ENCODE measurements around the gene PDE6B.

Gene PDE6B

DNA sequence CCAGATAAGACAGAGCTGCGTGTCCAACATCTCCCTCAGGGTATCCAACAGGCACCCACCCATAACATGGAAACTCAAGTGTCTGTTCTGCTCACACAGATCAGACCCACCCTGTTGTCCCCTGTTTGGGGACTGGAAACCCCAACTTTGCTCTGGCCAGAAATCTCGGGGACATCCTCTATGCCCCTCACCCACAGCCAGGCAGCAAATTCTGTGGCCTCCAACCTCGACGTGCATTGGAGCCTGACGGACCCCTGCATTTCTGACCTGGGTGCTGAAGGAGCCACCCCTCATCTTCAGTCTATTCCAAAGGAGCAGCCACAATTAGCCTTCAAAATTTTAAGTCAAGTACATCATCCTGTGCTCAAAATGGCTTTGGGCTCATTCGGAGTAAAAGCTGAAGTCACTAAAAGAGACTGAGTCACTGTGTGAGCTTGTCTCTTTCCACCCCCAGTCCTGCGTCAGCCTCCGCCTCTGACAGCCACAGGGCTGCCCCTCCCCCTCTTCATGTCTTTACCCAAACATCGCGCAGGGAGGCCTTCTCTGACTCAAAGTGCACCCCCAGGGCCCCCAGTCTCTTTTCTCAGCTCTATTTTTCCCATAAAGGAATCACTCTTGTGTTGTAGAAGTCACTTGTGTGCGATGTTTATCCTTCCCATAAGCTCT is 24.4 kb upstream of the PDE6B start:
- DNase-seq (ENCODE audit: low spot score): no peak

DNA sequence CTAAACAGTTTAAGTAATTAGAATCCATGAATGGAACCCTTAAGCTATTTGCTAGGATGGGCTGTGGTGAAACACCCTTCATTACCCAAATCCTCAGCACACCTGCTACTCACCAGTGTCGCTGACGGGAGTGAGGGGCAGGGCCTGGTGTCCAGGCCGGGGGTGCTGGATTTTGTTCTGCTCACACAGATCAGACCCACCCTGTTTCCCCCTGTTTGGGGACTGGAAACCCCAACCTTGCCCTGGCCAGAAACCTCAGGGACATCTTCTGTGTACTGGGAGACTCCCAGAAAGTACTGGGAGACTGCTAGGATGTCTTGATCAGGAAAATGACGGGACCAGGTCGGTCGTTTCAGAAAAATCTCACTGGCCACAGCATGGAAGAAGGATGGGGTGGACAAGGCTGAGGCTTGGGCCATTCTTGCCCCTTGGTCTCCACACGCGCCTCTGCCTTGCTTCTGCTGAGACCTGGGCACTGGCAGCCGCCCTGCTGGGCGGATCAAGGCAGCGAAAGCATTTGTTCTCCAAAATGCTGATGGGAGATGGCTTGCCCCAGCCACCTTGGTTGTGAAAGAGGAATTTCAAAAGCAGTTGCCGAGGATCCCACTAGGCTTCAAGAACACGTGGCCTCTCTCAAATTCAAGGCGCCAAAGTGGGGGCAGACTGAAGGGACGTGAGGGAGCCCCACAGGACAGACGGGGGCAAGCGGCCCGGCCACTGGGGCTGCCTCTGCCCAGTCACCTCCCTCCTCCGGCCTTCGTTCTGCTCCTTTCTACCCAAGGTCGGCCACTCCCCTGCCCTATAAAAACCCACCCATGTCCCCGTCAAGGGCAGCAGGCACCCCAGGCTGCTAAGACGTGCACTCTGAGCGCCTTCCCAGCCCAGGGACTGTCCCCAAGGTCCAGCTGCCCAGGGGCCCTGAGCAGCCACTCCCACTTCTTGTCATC is 23.5 kb upstream of the PDE6B start:
- DNase-seq (ENCODE audit: low spot score): no peak

DNA sequence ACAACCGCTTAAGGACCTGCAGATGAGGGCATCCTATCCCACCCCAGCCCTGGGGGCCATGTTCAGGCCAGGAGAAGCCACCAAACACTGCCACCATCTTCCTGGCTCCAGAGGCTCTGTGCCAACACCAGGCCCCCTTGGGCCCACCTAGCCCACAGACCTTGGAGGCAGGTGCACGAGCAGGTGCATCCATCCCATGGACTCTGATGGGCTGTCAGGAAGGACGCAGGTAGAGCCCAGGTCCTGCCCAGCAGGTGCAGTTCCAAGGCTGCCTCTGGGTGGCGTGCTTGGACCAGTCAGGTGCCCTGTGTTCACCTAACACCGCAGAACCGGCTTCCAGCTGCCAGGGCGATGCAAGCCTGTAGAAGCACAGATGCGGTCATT is 22.8 kb upstream of the PDE6B start:
- peak; percentile 15 for DNase-seq (ENCODE audit: low spot score)

DNA sequence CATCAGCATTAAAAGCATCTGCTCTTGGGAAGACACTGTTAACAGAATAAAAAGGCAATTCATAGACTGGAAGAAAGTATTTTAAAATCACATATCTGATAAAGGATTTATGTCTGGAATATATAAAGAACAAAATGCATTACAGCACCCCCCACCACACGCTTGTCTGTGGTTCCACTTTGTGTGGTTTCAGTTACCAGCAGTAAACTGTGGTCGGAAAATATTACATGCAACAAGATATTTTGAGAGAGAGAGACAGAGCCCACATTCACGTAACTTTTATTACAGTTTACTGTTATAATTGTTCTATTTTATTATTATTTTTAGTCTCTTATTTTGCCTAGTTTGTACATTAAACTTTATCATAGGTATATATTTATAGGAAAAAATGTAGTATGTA is 21.2 kb upstream of the PDE6B start:
- DNase-seq (ENCODE audit: low spot score): no peak

DNA sequence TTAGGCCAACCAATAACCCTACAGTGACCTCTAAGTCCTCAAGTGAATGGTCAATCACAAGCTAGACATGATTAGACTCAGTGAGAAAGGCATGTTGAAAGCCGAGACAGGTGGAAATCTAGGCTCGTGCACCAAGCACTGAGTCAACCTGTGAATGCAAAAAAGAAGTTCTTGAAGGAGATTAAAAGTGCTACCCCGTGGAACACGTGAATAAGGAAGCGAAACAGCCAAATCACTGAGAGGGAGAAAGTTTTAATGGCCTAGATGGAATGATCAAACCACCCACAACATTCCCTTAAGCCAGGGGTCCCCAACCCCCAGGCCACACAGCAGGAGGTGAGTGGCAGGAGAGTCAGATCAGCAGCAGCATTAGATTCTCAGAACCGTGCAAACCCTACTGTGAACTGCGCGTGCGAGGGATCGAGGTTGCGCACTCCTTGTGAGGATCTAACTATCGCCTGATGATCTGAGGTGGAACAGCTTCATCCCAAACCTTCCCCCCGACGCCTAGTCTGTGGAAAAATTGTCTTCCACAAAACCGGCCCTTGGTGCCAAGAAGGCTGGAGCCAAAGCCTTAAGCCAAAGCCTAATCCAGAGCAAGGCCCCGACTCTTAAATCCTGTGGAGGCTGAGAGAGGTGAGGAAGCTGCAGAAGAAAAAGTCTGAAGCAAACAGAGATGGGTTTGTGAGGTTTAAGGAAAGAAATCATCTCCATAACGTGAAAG is 19.5 kb upstream of the PDE6B start:
- DNase-seq (ENCODE audit: low spot score): no peak

DNA sequence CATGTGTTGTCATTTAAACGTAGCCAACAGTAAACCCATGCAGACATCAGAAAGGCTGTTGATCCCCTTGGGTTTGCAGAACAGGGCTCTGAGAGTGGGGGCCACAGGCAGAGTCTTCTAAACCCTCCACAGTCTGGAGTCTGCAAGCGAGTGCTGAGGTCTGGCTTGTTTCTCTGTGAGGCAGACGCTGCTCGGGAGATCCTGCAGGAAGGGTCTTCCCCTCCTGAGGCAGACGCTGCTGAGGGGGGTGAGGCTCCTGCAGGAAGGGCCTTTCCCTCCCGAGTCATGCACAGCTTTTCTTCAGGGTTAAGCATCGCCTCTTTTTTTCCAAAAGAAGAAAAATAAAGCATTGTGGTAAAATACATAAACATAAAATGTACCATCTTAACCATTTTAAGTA is 17.1 kb upstream of the PDE6B start:
- DNase-seq (ENCODE audit: low spot score): no peak

DNA sequence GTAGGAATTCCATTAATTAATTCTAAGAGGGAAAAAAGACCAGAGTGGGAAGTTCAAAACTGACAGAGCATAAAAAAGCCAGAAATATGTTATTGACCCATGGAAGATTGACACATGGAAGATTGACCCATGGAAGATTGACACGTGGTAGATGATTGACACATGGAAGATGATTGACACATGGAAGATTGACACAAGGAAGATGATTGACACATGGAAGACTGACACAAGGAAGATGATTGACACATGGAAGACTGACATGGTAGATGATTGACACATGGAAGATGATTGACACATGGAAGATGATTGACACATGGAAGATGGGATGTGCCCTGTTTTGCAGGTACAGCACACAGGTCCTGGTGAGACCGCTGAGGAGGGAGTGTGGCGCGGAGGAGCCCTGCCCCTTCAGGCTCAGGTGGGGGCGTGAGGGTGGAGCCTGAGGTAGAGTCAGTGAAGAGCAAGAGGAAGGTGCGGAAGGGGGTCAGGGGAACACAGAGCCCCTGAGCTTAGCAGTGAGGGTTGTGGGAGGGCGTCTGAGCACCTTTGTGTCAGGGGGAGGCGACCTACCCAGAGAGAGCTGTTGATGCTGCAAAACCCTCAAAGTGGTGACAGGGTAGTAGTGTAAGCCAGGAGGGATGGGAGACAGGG is 15.8 kb upstream of the PDE6B start:
- no peak for DNase-seq (ENCODE audit: low spot score)

DNA sequence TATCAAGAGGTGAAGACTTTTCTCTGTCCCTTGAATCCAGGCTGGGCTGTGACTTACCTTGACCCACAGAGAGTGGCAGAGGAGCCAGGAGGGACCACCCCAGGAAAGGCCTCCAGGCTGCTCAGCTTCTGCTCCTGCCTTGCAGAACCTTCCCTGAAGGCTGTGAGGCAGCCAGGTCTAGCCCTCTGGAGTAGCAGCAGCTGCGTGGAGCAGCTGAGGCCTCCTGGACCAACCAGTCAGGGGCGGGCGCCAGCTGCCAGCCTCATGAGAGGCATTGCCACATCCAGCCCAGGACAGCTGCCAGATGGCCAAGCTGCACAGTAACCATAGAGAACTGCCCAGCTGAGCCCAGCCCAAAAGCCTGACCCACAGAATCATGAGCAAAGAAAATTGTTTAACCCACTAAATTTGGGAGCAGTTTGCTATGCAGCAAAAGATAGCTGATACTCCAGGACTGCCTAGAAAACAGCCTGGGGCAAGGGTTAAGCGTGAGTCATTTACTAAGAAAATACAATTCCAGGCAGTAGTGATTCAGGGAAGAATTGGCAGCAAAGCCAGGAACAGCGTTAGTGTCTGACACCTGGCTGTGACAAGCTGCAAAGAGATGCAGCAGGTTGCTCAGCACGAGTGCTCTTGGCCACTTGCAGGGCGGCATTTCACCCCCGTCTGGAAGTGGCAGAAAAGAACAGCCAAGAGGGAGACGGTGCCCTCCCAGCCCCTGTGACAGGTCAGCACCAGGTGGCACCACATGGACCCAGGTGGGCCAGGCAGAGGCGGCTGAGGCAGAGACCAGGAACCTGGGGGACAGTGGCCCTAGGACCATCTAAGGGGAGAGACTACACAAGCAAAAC is 14.7 kb upstream of the PDE6B start:
- no peak for DNase-seq (ENCODE audit: low spot score)

DNA sequence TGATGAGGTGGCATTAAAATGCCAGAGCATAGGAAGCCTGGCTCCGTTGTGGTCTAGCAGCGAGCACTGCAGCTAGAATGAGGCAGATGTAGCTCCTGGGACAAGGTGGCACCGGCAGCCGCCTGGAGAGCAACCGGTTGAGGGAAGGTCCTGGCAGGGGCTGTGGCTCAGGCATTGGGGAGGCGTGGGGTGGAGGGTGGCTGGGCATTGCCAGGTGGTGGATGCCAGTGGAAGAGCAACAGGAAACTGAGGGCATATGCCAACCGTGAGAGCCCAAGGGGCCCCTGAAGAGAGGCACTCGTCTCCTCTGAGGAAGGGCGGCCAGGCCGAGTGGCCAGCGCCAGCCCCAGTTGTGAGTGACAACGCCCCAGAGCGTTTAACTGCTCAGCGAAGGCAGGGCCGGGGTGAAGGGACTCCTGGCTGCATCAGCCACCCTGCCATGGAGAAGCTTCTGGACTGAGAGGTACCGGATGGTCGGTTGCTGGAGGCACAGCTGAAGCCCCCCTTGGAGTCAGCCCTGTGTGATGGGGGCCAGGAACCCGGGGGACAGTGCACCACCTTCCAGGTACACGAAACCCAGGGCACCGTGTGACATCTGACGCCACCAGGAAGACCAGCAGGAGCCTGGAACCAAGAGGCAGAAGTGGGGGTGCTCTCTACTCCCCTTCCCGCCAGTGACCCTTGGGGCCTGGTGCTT is 13.2 kb upstream of the PDE6B start:
- no peak for DNase-seq (ENCODE audit: low spot score)

DNA sequence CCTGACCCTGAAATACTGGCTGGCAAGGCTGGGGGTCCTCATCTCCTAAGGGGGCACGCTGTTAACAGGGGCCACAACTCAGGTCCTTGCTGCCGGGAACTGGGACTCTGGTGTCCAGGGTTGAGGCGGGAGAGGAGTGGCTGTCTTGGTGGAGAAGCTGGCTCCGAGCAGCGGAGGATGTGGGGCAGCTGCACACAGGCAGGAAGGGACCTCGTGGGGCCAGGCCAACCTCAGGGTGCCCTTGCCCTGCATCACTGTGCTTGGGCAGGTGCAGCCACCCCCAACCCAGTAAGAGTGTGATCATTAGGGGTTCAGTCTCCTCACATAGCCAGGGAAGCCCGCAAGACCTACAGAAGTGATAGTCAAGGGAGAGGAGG is 12.6 kb upstream of the PDE6B start:
- no peak for DNase-seq (ENCODE audit: low spot score)

DNA sequence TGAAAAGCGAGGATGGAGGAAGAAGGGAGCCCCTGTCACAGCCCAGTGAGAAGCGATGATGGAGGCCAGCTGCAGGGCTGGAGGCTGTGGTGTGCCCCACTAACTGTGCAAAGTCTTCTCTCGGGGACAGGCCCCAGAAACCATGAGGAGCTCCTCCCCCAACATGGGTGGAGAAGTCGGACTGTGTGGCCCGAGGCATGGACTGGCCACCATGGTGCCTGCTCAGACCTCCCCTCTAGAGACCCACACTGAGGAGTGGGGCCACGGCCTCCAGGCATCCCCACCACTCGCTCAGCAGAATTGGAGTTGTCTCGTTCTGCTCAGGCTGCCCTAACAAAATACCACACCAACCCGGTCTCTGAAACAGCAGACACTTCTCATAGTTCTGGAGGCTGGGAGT is 12.2 kb upstream of the PDE6B start:
- no peak for DNase-seq (ENCODE audit: low spot score)

DNA sequence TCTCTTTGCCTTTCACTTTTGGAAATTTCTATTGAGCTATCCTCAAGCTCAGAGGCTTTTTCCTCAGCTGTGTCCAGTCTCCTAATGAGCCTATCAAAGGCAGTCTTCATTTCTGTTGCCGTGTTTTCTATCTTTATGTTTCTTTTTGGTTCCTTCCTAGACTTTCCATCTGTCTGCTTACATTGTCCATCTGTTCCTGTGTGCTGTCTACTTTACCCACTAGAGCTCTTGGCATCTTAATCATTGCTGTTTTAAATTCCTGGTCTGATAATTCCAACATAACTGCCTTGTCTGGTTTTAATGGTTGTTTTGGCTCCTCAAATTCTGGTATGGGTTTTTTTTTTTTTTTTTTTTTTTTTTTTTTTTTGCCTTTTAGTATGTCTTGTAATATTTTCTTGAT is 9.3 kb upstream of the PDE6B start:
- DNase-seq (ENCODE audit: low spot score): no peak

DNA sequence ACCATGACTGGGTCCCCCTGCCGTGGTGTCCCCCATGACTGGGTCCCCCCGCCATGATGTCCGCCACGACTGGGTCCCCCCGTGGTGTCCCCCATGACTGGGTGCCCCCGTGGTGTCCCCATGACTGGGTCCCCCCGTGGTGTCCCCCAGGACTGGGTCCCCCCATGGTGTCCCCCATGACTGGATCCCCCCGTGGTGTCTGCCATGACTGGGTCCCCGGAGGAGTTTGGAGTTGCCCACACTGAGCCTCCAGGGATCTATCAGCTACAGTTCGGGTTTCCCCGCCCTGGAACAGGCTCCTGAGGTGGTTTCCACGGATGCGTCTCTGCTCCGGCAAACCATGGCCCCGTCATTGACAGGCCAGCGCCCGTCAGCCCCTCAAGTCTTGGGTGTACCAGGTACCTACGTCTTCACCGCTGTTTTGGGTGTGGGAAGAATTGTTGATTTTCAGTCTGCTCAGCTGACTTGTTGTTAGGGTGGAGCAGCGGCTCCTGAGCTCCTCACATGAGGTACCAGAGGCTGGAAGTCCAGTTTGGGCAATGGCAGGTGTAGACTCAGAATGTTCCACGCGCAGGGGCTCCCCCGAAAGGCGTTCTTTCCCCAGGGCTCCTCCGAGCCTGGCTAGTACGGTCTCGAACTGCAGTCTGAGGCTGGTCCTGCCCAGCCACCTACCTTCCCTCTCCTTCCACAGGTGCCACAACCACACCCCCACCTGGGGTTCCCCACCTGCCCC is 8.3 kb upstream of the PDE6B start:
- DNase-seq (ENCODE audit: low spot score): no peak

DNA sequence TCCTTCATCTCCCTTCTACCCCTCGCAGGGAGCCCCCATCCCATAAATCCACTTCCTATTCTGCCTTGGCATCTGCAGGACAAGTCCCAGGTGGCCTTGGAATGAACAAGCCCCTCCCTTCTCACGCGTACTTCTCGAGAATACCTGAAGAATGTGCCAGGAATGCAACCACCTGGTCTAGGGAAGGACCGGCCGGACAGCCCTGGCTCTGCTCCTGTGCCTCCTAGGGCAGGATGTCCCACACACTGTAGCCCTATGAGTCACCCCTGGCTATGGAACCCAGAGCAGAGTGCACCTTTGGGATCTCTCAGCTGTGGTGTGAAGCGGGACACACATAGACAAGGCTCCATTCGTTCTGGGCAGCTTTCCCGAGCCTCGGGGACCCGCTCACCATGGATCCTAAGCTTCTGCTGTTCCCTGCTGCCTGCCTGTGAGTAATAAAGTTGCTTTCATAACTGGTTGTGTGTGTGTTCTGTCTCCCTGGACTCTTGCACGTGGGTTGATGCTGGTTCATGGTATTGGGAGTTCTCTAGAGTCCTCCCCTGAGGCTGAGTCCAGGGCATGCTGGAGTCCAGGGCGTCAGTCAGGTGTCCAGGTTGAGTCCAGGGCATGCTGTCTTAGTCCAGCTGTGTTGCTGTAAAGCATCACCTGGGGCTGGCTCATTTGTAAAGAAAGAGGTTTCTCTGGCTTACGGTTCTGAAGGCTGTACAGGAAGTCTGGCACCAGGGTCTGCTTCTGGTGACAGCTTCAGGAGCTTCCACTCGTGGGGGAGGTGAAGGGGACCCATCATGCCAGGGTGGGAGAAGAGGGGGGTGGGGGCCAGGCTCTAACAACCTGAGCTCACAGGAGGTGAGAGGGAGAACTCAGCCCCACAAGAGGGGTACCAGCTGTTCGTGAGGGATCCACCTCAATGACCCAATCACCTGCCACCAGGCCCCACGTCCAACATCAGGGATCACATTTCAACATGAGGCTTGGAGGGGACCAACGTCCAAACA is 7.4 kb upstream of the PDE6B start:
- DNase-seq (ENCODE audit: low spot score): no peak

DNA sequence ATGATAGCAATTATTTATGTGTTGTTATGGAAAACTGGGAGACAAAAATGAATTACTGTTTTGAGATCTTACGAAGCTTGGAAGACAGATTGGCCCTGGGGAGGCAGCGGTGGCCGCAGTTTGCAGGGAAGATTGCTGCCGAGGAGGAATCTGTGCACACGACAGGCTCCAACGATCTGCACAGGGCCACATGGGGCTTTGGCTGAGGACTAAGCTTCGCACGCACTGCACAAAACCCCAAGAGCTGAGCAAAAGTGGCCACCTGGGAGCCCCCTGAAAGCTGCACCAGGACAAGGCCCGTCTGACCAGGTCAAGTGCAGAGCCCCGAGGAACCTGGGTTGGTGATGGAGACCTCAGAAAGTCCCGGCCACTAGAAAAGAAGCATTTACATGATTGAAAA is 5.2 kb upstream of the PDE6B start:
- no peak for DNase-seq (ENCODE audit: low spot score)

DNA sequence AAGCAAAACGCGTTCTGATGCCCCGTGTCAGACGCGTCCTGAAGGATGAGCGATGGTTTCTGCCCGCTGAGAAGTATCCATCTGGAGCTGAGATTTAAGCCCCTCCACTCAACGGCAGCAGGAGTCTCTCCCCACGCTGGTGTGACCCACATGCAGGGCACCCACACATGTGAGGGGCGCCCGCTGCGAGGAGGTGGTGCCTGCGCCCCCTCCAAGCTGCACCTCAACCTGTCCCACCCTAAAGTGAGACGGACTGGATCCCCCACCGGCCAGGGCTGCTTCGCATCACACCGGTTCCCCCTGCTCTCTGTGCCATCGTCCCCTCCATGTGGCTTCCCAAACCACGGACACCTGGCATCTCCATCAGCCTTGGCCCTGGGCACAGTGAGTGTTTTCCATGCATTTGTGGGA is 4.5 kb upstream of the PDE6B start:
- no peak for DNase-seq (ENCODE audit: low spot score)

DNA sequence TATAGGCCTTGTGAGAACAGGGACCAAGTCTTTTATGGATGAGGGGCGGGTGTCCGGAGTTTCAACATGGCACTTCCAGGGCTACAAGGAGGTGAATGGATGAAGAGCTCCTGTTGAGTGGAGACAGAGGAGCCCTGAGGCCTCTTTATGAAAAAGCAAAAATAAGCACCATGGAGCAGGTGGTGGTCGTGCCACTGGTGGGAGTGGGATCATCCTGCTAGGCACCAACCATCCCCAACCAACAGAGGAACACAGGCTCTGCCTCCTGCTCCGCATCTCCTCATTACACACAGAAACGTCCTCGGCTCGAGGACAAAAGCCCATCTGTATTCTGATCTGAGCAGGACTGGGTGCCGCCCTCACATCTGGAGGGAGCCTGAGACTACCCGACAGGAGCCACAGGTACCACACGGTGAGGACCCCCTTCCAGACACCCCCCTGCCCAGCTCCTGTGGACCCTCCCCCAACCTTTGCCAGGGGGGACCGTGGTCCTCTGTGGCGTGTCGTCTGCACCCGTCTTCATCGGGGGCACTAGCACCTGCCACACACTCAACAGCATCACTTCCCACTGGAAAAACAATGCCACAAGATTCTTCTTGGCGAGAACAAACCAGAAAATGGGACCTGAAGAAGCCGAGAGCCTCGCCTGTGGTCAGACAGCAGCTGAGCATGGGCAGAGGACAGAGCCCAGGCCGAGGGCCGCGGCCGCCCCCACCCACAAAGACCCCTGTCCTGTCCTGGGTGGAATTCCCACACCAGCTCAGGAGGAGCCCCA is 3.9 kb upstream of the PDE6B start:
- no peak for DNase-seq (ENCODE audit: low spot score)

Data from SW480 (cell line).